Nephron (organoid): ENCODE results near the gene AADACL2.

Experiments used
- H3K27ac Mint-ChIP-seq, 3 experiments: 2 replicates each; pipeline ENCODE4 v1.8.0; 2020; ENCODE audit warnings: mixed read lengths in 3 of 3, mild to moderate bottlenecking in 2 of 3, moderate library complexity in 1 of 3
- H3K27me3 Mint-ChIP-seq: 2 replicates; pipeline ENCODE4 v1.8.0; 2021; ENCODE audit warnings: low read depth, mild to moderate bottlenecking, moderate library complexity, mixed read lengths
- H3K36me3 Mint-ChIP-seq: 2 replicates; pipeline ENCODE4 v1.8.0; 2020; ENCODE audit warnings: low read depth, mixed read lengths
- H3K4me1 Mint-ChIP-seq: 2 replicates; pipeline ENCODE4 v1.8.0; 2020; ENCODE audit warnings: mixed read lengths
- H3K4me3 Mint-ChIP-seq, 3 experiments: 2 replicates each; pipeline ENCODE4 v1.8.0; 2020; ENCODE audit warnings: mild to moderate bottlenecking in 3 of 3, mixed read lengths in 3 of 3, moderate library complexity in 2 of 3
- H3K9me3 Mint-ChIP-seq: 2 replicates; pipeline ENCODE4 v1.8.0; 2020; ENCODE audit warnings: mixed read lengths
- CTCF ChIP-seq, 3 experiments: fragments of 200-600 bp; sonication (generic); IDR thresholded peaks; one replicate each; pipeline ENCODE4 v1.5.0; 2021; ENCODE audit warnings: antibody characterized with exemption in 3 of 3; ENCODE audit not compliant: unreplicated experiment in 3 of 3

Gene AADACL2

DNA sequence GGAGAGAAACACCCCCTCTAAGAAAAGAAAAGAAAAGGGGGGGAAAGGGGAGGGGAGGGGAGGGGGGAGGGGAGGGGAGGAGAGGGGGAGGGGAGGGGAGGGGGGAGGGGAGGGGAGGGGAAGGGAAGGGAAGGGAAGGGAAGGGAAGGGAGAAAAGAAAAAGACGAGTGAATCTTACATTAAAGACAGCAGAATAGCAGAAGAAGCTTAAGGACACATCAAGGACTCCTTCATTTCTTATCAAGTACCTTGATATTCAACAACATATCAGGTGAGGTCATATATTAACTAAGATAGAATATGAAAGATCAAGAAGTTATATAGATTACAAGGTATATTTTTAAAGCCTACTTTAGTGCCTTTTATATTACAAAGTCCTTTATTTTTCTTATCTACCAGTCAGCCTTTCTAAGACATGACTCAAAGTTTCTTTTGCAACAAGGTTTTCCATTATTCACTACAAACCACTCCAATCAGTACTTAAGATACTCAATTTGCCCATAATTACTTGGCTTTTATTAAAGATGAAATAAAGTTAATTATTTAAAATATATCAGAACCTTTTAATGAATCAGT is 62.5 kb downstream of the AADACL2 start:
- no peak overlapping the region for H3K27ac Mint-ChIP-seq
- H3K9me3 Mint-ChIP-seq = no peaks in the 10 kb centered on the region
- no peaks in the 10 kb centered on the region for H3K36me3 Mint-ChIP-seq

DNA sequence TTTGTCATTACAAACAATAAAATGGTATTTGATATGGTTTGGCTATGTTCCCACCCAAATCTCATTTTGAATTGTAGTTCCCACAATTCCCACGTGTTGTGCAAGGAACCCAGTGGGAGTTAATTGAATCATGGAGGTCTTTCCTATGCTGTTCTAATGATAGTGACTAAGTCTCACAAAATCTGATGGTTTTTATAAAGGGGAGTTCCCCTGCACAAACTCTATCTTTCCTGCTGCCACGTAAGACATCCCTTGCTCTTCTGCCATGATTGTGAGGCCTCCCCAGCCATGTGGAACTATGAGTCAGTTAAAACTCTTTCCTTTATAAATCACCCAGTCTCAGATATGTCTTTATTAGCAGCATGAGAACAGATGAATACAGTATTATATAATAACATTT is 64.7 kb downstream of the AADACL2 start:
- no peak overlapping the region for H3K27ac Mint-ChIP-seq
- no peaks in the 10 kb centered on the region for H3K9me3 Mint-ChIP-seq
- no peaks in the 10 kb centered on the region for H3K4me1 Mint-ChIP-seq
- no peak for TF ChIP-seq CTCF (IDR thresholded peaks at IDR 0.05; ENCODE audit: unreplicated experiment in 3 of 3)
- no peaks in the 10 kb centered on the region for H3K27me3 Mint-ChIP-seq
- no peaks in the 10 kb centered on the region for H3K36me3 Mint-ChIP-seq
- H3K4me3 Mint-ChIP-seq = no peak overlapping the region

More for the DNA sequence above, 62.5 kb downstream of the AADACL2 start:
- no peak for TF ChIP-seq CTCF (IDR thresholded peaks at IDR 0.05; ENCODE audit: unreplicated experiment in 3 of 3)
- H3K27me3 Mint-ChIP-seq = no peaks in the 10 kb centered on the region
- H3K4me3 Mint-ChIP-seq = no peak overlapping the region
- no peaks in the 10 kb centered on the region for H3K4me1 Mint-ChIP-seq

- Mint-ChIP-seq H3K27ac (no peak overlapping the region), H3K4me3 (no peak overlapping the region), H3K36me3 (no peaks in the 10 kb centered on the region), H3K27me3 (no peaks in the 10 kb centered on the region), H3K9me3 (peaks cover 2% of the 10 kb centered on the region), H3K4me1 (no peaks in the 10 kb centered on the region)
- TF ChIP-seq CTCF (IDR thresholded peaks at IDR 0.05; ENCODE audit: unreplicated experiment in 3 of 3) = no peak
Observed at GRCh38 chr3:151800431-151800830, 66.7 kb downstream of the AADACL2 start.

- Mint-ChIP-seq H3K27me3 (no peaks in the 10 kb centered on the region), H3K4me1 (no peaks in the 10 kb centered on the region), H3K36me3 (no peaks in the 10 kb centered on the region), H3K9me3 (peaks cover 20% of the 10 kb centered on the region), H3K4me3 (no peak overlapping the region), H3K27ac (no peak overlapping the region)
- TF ChIP-seq CTCF (IDR thresholded peaks at IDR 0.05; ENCODE audit: unreplicated experiment in 3 of 3) = no peak
Observed at GRCh38 chr3:151804267-151804666, 70.5 kb downstream of the AADACL2 start.

- no peaks in the 10 kb centered on the region for H3K27me3 Mint-ChIP-seq
- no peak overlapping the region for H3K4me3 Mint-ChIP-seq
- no peak for TF ChIP-seq CTCF (IDR thresholded peaks at IDR 0.05; ENCODE audit: unreplicated experiment in 3 of 3)
- peaks cover 20% of the 10 kb centered on the region for H3K9me3 Mint-ChIP-seq
- H3K4me1 Mint-ChIP-seq = no peaks in the 10 kb centered on the region
- no peaks in the 10 kb centered on the region for H3K36me3 Mint-ChIP-seq
- H3K27ac Mint-ChIP-seq = no peak overlapping the region
Observed at GRCh38 chr3:151806838-151807237, 73.1 kb downstream of the AADACL2 start.
